ENCODE data around the gene RTCB. TPM values are rescaled to one million over a fixed set of nuclear protein-coding genes. Genes with fewer than 3 reads are reported as not detected.

Gene RTCB
- total RNA-seq, 4 donors from 2014 or later = 55.4 to 104 (median 84.0) TPM

Small RNA genes within 50 kb of the gene (small RNA-seq; reads per million reads assigned to genes)
- gene AL021937.2 = 0 reads per million in 4 donors
- gene IGLVIVOR22-2 = 0 reads per million in 4 donors
- gene RF02171 = 0 reads per million in 4 donors
- gene RF02172 = 0 reads per million in 4 donors

Other genes with a start within 250 kb of the RTCB start
- gene RFPL2, start 207.2 kb downstream of the RTCB start, total RNA-seq = not detected
- gene SLC5A4, start 156.9 kb downstream of the RTCB start, total RNA-seq = under 1 TPM in 1 of 4 donors, not detected in 3; 0.41 TPM
- not detected for gene RFPL3, start 54.4 kb downstream of the RTCB start, total RNA-seq
- not detected for gene BPIFC, start 52.2 kb upstream of the RTCB start, total RNA-seq
- 10 to 100 TPM; 70.3 to 80.1 (median 76.4) TPM for gene FBXO7, start 62.6 kb upstream of the RTCB start, total RNA-seq